Loucy (cell line): ENCODE measurements around the gene FAM221B.

ENCODE experiments used
- H2AFZ ChIP-seq: fragments of 200-600 bp; sonication (generic); 2 replicates; pipeline ENCODE4 v1.6.0; 2016; ENCODE audit warnings: antibody characterized with exemption, mild to moderate bottlenecking, low read length, moderate library complexity
- H3F3A ChIP-seq: fragments of 200-600 bp; 2 replicates; pipeline ENCODE4 v1.6.0; 2016; ENCODE audit warnings: antibody characterized with exemption, low read depth, mild to moderate bottlenecking
- H3K27me3 ChIP-seq: fragments of 200-600 bp; sonication (generic); 2 replicates; pipeline ENCODE4 v1.6.1; 2014; ENCODE audit warnings: low read length, mild to moderate bottlenecking; ENCODE audit not compliant: insufficient read depth, poor library complexity, severe bottlenecking
- H3K36me3 ChIP-seq: fragments of 200-600 bp; sonication (generic); 2 replicates; pipeline ENCODE4 v1.6.1; 2016; ENCODE audit warnings: low read length; ENCODE audit not compliant: insufficient read depth
- H3K4me1 ChIP-seq: fragments of 200-600 bp; sonication (generic); 2 replicates; pipeline ENCODE4 v1.5.1; 2014; ENCODE audit warnings: low read length, mild to moderate bottlenecking; ENCODE audit not compliant: insufficient read depth, poor library complexity, severe bottlenecking
- H3K4me2 ChIP-seq: fragments of 200-600 bp; sonication (generic); 2 replicates; pipeline ENCODE4 v1.6.0; 2014; ENCODE audit warnings: antibody characterized with exemption, low read length, low read depth, mild to moderate bottlenecking; ENCODE audit not compliant: poor library complexity, severe bottlenecking
- H3K4me3 ChIP-seq: fragments of 200-600 bp; sonication (generic); 2 replicates; pipeline ENCODE4 v1.5.1; 2014; ENCODE audit warnings: low read length, mild to moderate bottlenecking, mixed read lengths; ENCODE audit not compliant: poor library complexity, severe bottlenecking
- H3K79me2 ChIP-seq: fragments of 200-600 bp; sonication (generic); 2 replicates; pipeline ENCODE4 v1.6.1; 2014; ENCODE audit warnings: low read length; ENCODE audit not compliant: insufficient read depth
- H3K9ac ChIP-seq: fragments of 200-600 bp; sonication (generic); 2 replicates; pipeline ENCODE4 v1.6.0; 2014; ENCODE audit warnings: mild to moderate bottlenecking, low read depth, low read length, moderate library complexity; ENCODE audit not compliant: poor library complexity, severe bottlenecking
- H3K9me2 ChIP-seq: fragments of 200-600 bp; sonication (generic); replicated peaks from 2 replicates; pipeline ENCODE4 v1.6.1; 2016; ENCODE audit warnings: low read depth, low read length, mixed read lengths
- H3K9me3 ChIP-seq: fragments of 200-600 bp; sonication (generic); 2 replicates; pipeline ENCODE4 v1.6.1; 2014; ENCODE audit warnings: mild to moderate bottlenecking, antibody characterized with exemption, low read length, low read depth; ENCODE audit not compliant: insufficient read depth
- H4K20me1 ChIP-seq: fragments of 200-600 bp; sonication (generic); 2 replicates; pipeline ENCODE4 v1.6.0; 2014; ENCODE audit warnings: antibody characterized with exemption, low read length, mild to moderate bottlenecking; ENCODE audit not compliant: insufficient read depth, poor library complexity, severe bottlenecking
- CTCF ChIP-seq: fragments of 200-600 bp; sonication (generic); conservative IDR thresholded peaks from 2 replicates; pipeline ENCODE4 v1.5.1; 2014; ENCODE audit warnings: mild to moderate bottlenecking, antibody characterized with exemption, low read length
- EZH2phosphoT487 ChIP-seq: fragments of 200-600 bp; IDR thresholded peaks from 2 replicates; pipeline ENCODE4 v1.6.1; 2018; ENCODE audit warnings: antibody characterized with exemption, mild to moderate bottlenecking, moderate library complexity, borderline replicate concordance

FAM221B gene

GRCh38 chr9:35783418-35783817 lies 45.1 kb downstream of the FAM221B start:
- TF ChIP-seq EZH2phosphoT487 (no peak), CTCF (no peak)
- H2AFZ ChIP-seq, result no peak overlapping the region

GRCh38 chr9:35781066-35781465 lies 47.5 kb downstream of the FAM221B start:
- TF ChIP-seq EZH2phosphoT487, result no peak
- TF ChIP-seq CTCF, result no peak
- Histone ChIP-seq H3K4me3 (no peak overlapping the region), H3K27me3 (no peaks in the 10 kb centered on the region), H3K4me1 (no peaks in the 10 kb centered on the region), H3K4me2 (no peak overlapping the region), H3K9me2 (no peaks in the 10 kb centered on the region), H3K9me3 (no peaks in the 10 kb centered on the region), H2AFZ (no peak overlapping the region), H3K79me2 (no peaks in the 10 kb centered on the region), H3K9ac (no peak overlapping the region), H3F3A (no peaks in the 10 kb centered on the region), H3K36me3 (peaks cover 11% of the 10 kb centered on the region; the same call in 1 of the 2 replicates), H4K20me1 (no peaks in the 10 kb centered on the region)

More at GRCh38 chr9:35783418-35783817, 45.1 kb downstream of the FAM221B start:
- H3K4me2 ChIP-seq, result no peak overlapping the region
- no peaks in the 10 kb centered on the region for H3F3A ChIP-seq
- no peaks in the 10 kb centered on the region for H3K9me2 ChIP-seq
- H3K4me3 ChIP-seq, result no peak overlapping the region
- no peaks in the 10 kb centered on the region for H4K20me1 ChIP-seq
- H3K36me3 ChIP-seq, result peaks cover 16% of the 10 kb centered on the region; the same call in 1 of the 2 replicates
- H3K27me3 ChIP-seq, result no peaks in the 10 kb centered on the region
- H3K4me1 ChIP-seq, result no peaks in the 10 kb centered on the region
- no peak overlapping the region for H3K9ac ChIP-seq
- H3K9me3 ChIP-seq, result no peaks in the 10 kb centered on the region
- H3K79me2 ChIP-seq, result no peaks in the 10 kb centered on the region

GRCh38 chr9:35778496-35778895 lies 50.0 kb downstream of the FAM221B start:
- no peaks in the 10 kb centered on the region for H3K4me1 ChIP-seq
- no peaks in the 10 kb centered on the region for H3K9me2 ChIP-seq
- no peak overlapping the region for H3K9ac ChIP-seq
- H3K9me3 ChIP-seq, result no peaks in the 10 kb centered on the region
- no peaks in the 10 kb centered on the region for H3K27me3 ChIP-seq
- H3K36me3 ChIP-seq, result peaks cover 3% of the 10 kb centered on the region; the same call in 1 of the 2 replicates
- peaks cover 2% of the 10 kb centered on the region; the same call in 1 of the 2 replicates for H3K79me2 ChIP-seq
- H4K20me1 ChIP-seq, result no peaks in the 10 kb centered on the region
- no peak overlapping the region for H3K4me3 ChIP-seq
- no peaks in the 10 kb centered on the region for H3F3A ChIP-seq
- H3K4me2 ChIP-seq, result no peak overlapping the region
- TF ChIP-seq CTCF (no peak), EZH2phosphoT487 (no peak)
- H2AFZ ChIP-seq, result no peak overlapping the region
